Heart left ventricle (tissue), 16 donors: ENCODE results near the gene MOGAT2. TPM values are rescaled to one million over a fixed set of nuclear protein-coding genes. Genes with fewer than 3 reads are reported as not detected.
A peak's percentile ranks its signal among the peaks of the same experiment; 100 is the strongest.

Source experiments
- ATAC-seq, 4 donors: fragments of 200-7000 bp; cut with Tn5 transposase; one replicate each; pipeline ENCODE4 v1.9.1; 2020 to 2022; ENCODE audit warnings: moderate library complexity in 4 of 4, mild to moderate bottlenecking in 3 of 4, moderate number of reproducible peaks in 1 of 4
- DNase-seq, 5 donors: peaks; one replicate each; pipeline ENCODE4 v3.0.0-alpha.2; 2020
- H3K27ac ChIP-seq, 12 donors: fragments of 200-600 bp; sonication (generic) in 4 of 12; one replicate each; pipeline versions ENCODE4 v1.5.0 to v1.8.0; 2016 to 2022; ENCODE audit warnings: mild to moderate bottlenecking in 2 of 12
- H3K27me3 ChIP-seq, 9 donors: fragments of 200-600 bp; sonication (generic) in 2 of 9; one replicate each; pipeline versions ENCODE4 v1.5.1 to v1.8.0; 2016 to 2022; ENCODE audit warnings: mild to moderate bottlenecking in 3 of 9
- H3K36me3 ChIP-seq, 9 donors: fragments of 200-600 bp; sonication (generic) in 2 of 9; one replicate each; pipeline versions ENCODE4 v1.5.0 to v1.8.0; 2018 to 2022; ENCODE audit warnings: mild to moderate bottlenecking in 2 of 9
- H3K4me1 ChIP-seq, 12 donors: fragments of 200-600 bp; sonication (generic) in 4 of 12; one replicate each; pipeline versions ENCODE4 v1.5.0 to v1.8.0; 2016 to 2022; ENCODE audit warnings: mild to moderate bottlenecking in 3 of 12
- H3K4me3 ChIP-seq, 12 donors: fragments of 200-600 bp; sonication (generic) in 4 of 12; one replicate each; pipeline versions ENCODE4 v1.5.0 to v1.8.0; 2017 to 2022; ENCODE audit warnings: mild to moderate bottlenecking in 9 of 12, moderate library complexity in 4 of 12
- H3K9me3 ChIP-seq, 12 donors: fragments of 200-600 bp; sonication (generic) in 4 of 12; one replicate each; pipeline versions ENCODE4 v1.5.0 to v1.8.0; 2016 to 2022; ENCODE audit warnings: mild to moderate bottlenecking in 1 of 12
- POLR2A ChIP-seq, 2 donors: fragments of 450-650 bp; IDR thresholded peaks; one replicate each; pipeline ENCODE4 v1.6.1; 2017; ENCODE audit warnings: antibody characterized with exemption in 2 of 2, mild to moderate bottlenecking in 2 of 2, moderate library complexity in 2 of 2
- WGBS, 4 donors: extraction: QIAGEN DNeasy Blood & Tissue Kit in 2 of 4; methylation state at CpG; one replicate each; pipeline versions ENCODE4 v1.1.5 to v1.1.7; 2013 to 2018; 5-methylcytosine and 5-hydroxymethylcytosine counted together
- intact Hi-C, 10 donors: fragments of 100-400 bp; cut with DNase I; formaldehyde crosslinking; loops; one replicate each; pipeline versions ENCODE4 v1.11.1 to v1.14.2; 2022
- polyA plus RNA-seq, 2 donors: library from polyadenylated mRNA; stranded (reverse); fragments of 200-250 nt; gene quantifications; one replicate each; pipeline ENCODE4 v1.2.3, GENCODE V29; 2013
- total RNA-seq, 9 donors: library from RNA; depleted of rRNA in 2 of 9; stranded (reverse); fragments of >200 nt in 2 of 9; fragmentation: NEBNext Ultra II Directional in 3 of 9; extraction: Animal tissue kit (Norgen Biotek cat#: 25700) in 3 of 9; gene quantifications; one replicate each; pipeline versions ENCODE4 v1.1.0 to v1.2.4, GENCODE V29; 2016 to 2023
- TF ChIP-seq, protein P1 (sequence below), 12 donors: fragments of 200-600 bp; sonication (generic) in 4 of 12; IDR thresholded peaks; one replicate each; pipeline versions ENCODE4 v1.5.0 to v1.8.0; 2018 to 2022; ENCODE audit warnings: antibody characterized with exemption in 12 of 12, mild to moderate bottlenecking in 5 of 12
- donor health status: ischemic (EF 13 %, LVEDD 7.1; RV severe dilation, severe dysfunction).
- donor health status: healthy with polysubstance abuse.
- donor health status: DM: no; HTN: yes; CAD: no.
- donor health status: DM: no; HTN: no; CAD: no.
- donor health status: ischemic (EF 25% LVEDD 6.9; RV normal size, moderate dysfunction).
- donor health status: ischemic (EF 25% LVEDD 5.7; RV mildly dilated, moderate dysfunction).
- donor health status: healthy.
- donor health status: DM: yes; HTN: yes; CAD: no.
- donor health status: ischemic (EF 35%, LVEDD 5.7; RV mildly dilated, moderate dysfunction).
- donor health status: nonischemic (EF 11% LVEDD 7.7; RV severe dilation, severe dysfunction).
- donor health status: DM: yes; HTN: yes; CAD: no.
- donor health status: PGD.
- donor health status: ischemic (EF 29% LVEDD 5.4; RV normal size, mild dysfunction).
- donor health status: nonischemic (EF 23%, LVEDD 6.1; RV moderate dilation, normal function).

Gene MOGAT2
- total and polyA plus RNA-seq, 11 donors = 0.04 to 0.27 (median 0.22) TPM; not detected in 7

DNA sequence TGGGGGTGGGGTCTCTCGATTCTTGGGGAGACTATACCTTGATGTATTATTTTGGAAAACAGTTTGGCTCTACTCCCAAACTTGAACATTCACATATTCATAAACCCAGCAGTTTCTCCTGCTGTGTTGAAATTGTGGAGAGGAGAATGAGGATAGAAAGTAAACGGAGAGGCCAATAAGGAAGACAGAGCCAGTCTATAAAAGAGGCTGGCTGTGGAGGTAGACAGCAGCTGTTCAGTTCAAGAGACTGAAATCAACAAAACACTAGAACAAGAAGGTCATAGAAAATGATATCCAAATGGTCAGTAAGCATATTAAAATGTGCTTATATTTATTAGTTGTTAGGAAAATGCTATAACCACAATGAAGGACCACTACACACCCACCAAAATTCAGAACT is 1.9 kb upstream of the MOGAT2 start:
- no peaks in the 10 kb centered on the region for H3K27me3 ChIP-seq
- 83 to 92% (median 89%) methylated on average over 2 of the region's 2 CpGs for WGBS, 4 donors

DNA sequence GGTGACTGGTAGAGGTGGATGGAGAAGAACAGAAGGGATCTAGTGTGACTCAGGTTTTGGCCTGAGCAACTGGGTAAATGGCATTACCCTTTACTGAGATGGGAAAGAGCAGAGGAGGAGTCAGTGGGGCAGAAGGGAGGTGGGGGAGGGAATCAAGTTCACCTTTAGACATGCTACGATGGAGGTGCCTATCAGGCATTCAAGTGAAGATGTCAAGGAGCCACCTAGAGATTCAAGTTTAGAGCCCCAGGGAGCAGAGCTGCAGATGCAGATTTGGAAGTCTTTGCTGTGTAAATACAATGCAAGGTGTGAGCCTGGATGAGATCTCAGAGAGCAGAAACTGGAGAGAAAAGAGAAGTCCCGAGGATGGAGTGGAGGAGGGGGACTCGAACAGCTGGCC is 979 bp upstream of the MOGAT2 start:
- ATAC-seq (no peak), DNase-seq (no peak)
- no peaks in the 10 kb centered on the region for H3K36me3 ChIP-seq
- H3K4me1 ChIP-seq = peaks cover 0 to 13% (median 0%) of the 10 kb centered on the region in 12 donors
- H3K9me3 ChIP-seq = no peaks in the 10 kb centered on the region
- 64 to 79% (median 74%) methylated on average over 3 of the region's 3 CpGs for WGBS, 4 donors
- no peak overlapping the region for H3K27ac ChIP-seq
- TF ChIP-seq, protein P1, sequence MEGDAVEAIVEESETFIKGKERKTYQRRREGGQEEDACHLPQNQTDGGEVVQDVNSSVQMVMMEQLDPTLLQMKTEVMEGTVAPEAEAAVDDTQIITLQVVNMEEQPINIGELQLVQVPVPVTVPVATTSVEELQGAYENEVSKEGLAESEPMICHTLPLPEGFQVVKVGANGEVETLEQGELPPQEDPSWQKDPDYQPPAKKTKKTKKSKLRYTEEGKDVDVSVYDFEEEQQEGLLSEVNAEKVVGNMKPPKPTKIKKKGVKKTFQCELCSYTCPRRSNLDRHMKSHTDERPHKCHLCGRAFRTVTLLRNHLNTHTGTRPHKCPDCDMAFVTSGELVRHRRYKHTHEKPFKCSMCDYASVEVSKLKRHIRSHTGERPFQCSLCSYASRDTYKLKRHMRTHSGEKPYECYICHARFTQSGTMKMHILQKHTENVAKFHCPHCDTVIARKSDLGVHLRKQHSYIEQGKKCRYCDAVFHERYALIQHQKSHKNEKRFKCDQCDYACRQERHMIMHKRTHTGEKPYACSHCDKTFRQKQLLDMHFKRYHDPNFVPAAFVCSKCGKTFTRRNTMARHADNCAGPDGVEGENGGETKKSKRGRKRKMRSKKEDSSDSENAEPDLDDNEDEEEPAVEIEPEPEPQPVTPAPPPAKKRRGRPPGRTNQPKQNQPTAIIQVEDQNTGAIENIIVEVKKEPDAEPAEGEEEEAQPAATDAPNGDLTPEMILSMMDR (IDR thresholded peaks at IDR 0.05) = no peak
- TF ChIP-seq POLR2A (IDR thresholded peaks at IDR 0.05) = no peak
- intact Hi-C loops = loop anchor here in 4 of 10 donors (5.0 to 10.0 kb wide), 3 partner anchors 48 to 598 kb away; partner anchors contain the start of gene DGAT2 (in 1 of the 4)
- no peak overlapping the region for H3K4me3 ChIP-seq
- no peaks in the 10 kb centered on the region for H3K27me3 ChIP-seq

More for the DNA sequence above, 1.9 kb upstream of the MOGAT2 start:
- no peaks in the 10 kb centered on the region for H3K9me3 ChIP-seq
- intact Hi-C loops = loop anchor here in 4 of 10 donors (5.0 to 10.0 kb wide), 3 partner anchors 49 to 599 kb away; partner anchors contain the start of gene DGAT2 (in 1 of the 4)
- no peaks in the 10 kb centered on the region for H3K36me3 ChIP-seq
- no peak overlapping the region for H3K4me3 ChIP-seq
- DNase-seq (no peak), ATAC-seq (no peak)
- TF ChIP-seq, protein P1 (IDR thresholded peaks at IDR 0.05) = no peak
- no peak for TF ChIP-seq POLR2A (IDR thresholded peaks at IDR 0.05)
- H3K4me1 ChIP-seq = peaks cover 0 to 13% (median 0%) of the 10 kb centered on the region in 12 donors
- no peak overlapping the region for H3K27ac ChIP-seq

DNA sequence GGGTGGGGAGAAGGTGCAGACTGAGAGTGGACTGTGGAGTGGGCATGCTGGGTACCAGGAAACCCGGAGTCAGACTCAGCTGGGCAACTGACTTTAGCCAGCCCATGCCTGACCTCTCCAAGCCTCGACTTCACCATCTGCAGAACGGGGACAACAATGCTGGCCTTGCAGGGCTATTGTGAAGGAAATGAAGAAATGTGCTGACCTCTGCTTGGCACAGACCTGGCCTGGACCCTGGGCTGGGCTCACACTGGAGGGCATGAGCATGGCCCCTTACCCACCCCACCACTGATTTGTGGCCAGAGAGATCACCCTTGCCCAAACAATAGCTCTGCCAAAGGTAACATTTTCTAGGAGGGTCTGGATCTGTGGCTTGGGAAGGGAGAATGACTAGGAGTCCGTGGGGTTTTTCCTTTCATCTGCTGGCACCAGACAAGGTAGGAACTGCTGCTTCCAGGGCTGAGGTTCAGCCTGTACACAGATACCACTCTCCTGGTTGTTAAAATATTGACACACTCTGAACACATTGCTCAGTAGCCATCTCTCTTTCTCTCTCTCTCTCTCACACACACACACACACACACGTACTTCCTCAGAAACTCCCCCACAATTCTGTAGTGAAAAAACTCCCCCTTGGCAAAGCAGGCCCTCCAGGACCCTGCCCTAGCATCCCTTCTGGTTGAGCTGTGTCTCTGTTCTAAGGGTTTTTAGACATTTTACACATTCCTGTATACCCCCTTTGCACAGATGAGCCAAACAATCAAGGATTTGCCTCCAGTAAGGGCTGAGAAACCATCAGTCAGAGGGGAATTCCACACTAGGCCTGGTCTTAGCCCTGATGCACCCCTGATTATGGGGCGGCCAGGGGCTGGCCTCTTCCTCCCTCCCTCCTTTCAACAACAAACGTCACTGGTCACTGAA is 1.0 kb downstream of the MOGAT2 start:
- Histone ChIP-seq H3K9me3 (no peaks in the 10 kb centered on the region), H3K4me3 (no peak overlapping the region), H3K4me1 (peaks cover 0 to 15% (median 0%) of the 10 kb centered on the region in 12 donors), H3K36me3 (no peaks in the 10 kb centered on the region), H3K27me3 (no peaks in the 10 kb centered on the region), H3K27ac (peak overlapping the region in 2 of 12 donors; percentile 10 to 14)
- no peak for TF ChIP-seq POLR2A (IDR thresholded peaks at IDR 0.05)
- TF ChIP-seq, protein P1 (IDR thresholded peaks at IDR 0.05) = no peak
- intact Hi-C loops = loop anchor here in 4 of 10 donors (5.0 to 10.0 kb wide), 3 partner anchors 46 to 596 kb away; partner anchors contain the start of gene DGAT2 (in 1 of the 4)
- ATAC-seq (no peak), DNase-seq (no peak)
- WGBS, 4 donors = 54 to 74% (median 67%) methylated on average over 7 of the region's 7 CpGs
